ENCODE results near the gene TNFSF9.

TNFSF9 gene

DNA sequence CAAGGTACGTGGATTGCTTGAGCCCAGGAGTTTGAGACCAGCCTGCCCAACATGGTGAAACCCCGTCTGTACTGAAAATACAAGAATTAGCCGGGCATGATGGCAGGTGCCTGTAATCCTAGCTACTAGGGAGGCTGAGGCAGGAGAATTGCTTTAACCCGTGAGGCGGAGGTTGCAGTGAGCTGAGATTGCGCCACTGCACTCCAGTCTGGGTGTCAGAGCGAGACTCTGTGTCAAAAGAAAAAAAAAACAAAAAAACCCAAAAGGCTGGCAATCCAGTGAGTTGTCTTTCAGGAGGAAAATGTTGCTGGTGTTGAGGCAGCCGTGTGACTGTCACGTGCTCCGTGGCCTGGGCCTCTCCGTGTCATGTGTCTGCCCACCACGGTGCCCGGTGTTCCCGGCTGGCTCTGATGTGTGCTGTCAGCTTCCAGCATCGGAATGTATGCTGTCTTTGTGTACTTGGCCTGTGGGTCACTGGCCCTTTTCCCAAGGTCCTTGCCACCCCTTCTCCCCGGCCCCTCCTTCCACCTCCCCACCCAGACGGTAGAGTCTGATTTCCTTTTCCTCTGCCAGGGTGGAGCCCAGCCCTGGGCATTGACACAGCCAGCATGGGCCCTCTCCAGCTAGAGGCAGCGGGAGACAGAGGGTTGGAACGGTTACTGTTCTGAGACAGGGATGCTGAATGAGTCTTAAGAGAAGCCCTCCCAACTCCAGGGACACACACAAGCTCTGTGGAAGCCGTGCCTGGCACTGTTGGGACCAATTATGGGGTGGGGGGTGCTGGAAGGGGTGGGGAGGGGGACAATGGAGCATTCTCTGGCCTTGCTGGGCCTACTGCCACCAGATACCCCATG, 21.5 kb upstream of the TNFSF9 start:
- in situ Hi-C loops (cut with MboI; ENCODE audit: low sequenced_read_pairs, unreplicated experiment) = loop anchor here (25.0 kb wide), 1 partner anchor 353 kb away; no protein-coding TSS in a partner anchor
- no peak for DNase-seq (ENCODE audit: low spot score)
- TF ChIP-seq, protein P1, sequence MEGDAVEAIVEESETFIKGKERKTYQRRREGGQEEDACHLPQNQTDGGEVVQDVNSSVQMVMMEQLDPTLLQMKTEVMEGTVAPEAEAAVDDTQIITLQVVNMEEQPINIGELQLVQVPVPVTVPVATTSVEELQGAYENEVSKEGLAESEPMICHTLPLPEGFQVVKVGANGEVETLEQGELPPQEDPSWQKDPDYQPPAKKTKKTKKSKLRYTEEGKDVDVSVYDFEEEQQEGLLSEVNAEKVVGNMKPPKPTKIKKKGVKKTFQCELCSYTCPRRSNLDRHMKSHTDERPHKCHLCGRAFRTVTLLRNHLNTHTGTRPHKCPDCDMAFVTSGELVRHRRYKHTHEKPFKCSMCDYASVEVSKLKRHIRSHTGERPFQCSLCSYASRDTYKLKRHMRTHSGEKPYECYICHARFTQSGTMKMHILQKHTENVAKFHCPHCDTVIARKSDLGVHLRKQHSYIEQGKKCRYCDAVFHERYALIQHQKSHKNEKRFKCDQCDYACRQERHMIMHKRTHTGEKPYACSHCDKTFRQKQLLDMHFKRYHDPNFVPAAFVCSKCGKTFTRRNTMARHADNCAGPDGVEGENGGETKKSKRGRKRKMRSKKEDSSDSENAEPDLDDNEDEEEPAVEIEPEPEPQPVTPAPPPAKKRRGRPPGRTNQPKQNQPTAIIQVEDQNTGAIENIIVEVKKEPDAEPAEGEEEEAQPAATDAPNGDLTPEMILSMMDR (IDR thresholded peaks at IDR 0.05; ENCODE audit: borderline replicate concordance, control extremely low read depth, extremely low read depth, insufficient read depth, missing control alignments) = no peak

DNA sequence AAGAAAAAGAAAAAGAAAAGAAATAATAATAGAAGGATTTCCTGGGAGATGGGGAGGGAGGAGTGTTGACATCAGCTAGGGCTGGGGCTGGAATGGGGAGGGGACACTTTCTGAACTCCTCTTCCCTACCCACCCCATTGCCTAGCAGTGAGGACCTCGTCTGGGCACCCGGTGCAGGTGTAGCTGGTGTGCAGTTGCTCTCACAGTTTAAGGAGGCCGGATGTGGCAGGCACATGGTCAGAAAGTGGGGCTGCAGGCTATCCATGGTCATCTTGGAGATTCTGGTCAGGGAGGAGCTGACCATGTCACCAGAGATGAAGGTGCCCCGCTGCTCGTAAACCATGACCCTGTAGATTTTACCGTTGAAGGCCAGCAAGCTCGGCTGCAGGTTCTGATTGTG, 20.2 kb upstream of the TNFSF9 start:
- in situ Hi-C loops (cut with MboI; ENCODE audit: low sequenced_read_pairs, unreplicated experiment) = loop anchor here (25.0 kb wide), 1 partner anchor 352 kb away; no protein-coding TSS in a partner anchor
- no peak for DNase-seq (ENCODE audit: low spot score)
- TF ChIP-seq, protein P1 (IDR thresholded peaks at IDR 0.05; ENCODE audit: borderline replicate concordance, control extremely low read depth, extremely low read depth, insufficient read depth, missing control alignments) = no peak

DNA sequence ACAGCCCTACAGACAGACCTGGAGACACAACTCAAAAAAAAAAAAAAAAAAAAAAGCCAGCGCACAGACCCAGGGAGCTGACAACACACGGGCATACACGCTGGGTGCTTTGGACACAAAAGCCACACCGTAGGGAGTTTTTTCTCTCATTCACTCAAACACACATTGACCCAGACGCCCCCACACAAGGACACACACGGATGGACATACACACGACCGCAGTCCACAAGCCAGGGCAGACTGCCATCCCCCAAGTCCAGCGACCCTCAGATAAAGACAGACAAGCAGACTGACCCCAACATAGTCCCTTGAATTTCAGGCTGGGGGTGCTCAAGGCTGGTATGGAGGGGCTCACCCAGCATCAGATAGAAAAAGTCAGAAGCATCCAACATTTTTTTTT, 16.7 kb upstream of the TNFSF9 start:
- TF ChIP-seq, protein P1 (IDR thresholded peaks at IDR 0.05; ENCODE audit: borderline replicate concordance, control extremely low read depth, extremely low read depth, insufficient read depth, missing control alignments) = no peak
- DNase-seq (ENCODE audit: low spot score) = no peak
- in situ Hi-C loops (cut with MboI; ENCODE audit: low sequenced_read_pairs, unreplicated experiment) = loop anchor here (25.0 kb wide), 1 partner anchor 348 kb away; no protein-coding TSS in a partner anchor

DNA sequence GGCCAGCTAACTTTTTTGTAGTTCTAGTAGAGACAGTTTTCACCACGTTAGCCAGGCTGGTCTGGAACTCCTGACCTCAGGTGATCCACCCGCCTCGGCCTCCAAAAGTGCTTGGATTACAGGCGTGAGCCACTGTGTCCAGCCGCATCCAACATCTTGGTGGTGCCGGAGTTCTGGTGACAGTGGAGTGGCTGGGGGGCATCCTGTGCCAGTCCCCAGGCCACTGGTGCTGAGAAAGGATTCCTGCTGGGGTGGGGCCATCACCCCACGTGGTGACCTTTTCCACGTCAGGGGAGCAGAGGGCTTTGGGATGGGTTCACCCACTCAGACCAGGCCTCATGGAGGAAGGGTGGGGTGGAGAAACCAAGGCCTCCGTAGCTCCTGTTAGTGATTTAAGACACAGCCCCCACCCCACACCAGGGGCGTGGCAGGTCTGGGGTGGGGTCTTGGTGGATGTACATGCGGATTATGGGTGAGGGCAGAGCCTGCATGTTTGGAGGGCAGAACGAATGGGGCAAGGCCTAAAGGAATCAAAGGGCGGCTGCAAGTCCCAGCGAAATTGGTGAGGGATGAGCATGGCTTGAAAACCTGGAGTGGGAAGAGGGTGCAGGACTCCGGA, 15.8 kb upstream of the TNFSF9 start:
- DNase-seq (ENCODE audit: low spot score) = no peak
- TF ChIP-seq, protein P1 (IDR thresholded peaks at IDR 0.05; ENCODE audit: borderline replicate concordance, control extremely low read depth, extremely low read depth, insufficient read depth, missing control alignments) = no peak
- in situ Hi-C loops (cut with MboI; ENCODE audit: low sequenced_read_pairs, unreplicated experiment) = loop anchor here (25.0 kb wide), 1 partner anchor 347 kb away; no protein-coding TSS in a partner anchor

DNA sequence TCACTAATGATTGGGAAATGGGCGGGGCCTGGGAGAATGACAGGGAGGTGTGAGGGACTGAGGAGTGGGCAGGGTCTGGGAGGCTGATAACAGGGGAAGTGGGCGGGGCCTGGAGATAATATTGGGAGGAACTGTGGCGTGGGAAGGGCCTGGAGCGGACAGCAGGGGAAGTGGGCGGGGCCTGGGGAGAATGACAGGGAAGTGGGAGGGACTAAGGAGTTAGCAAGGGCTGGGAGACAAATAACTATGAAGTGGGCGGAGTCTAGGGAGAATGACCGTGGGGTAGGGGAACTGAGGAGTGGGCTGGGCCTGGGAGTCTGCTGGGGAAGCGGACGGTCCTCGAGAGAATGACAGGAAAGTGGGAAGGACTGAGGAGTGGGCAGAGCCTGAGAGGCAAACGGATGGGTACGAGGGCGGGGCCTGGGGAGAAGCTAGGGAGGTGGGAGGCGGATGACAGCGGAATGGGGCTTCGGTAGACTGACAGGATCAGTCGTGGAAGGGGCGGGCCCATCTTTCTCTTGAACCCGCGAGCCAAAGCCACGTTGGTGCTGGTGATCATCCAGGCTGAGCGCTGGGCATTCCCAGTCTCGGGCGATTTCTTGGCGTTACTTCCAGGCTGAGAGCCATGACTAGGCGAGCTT, 14.7 kb upstream of the TNFSF9 start:
- in situ Hi-C loops (cut with MboI; ENCODE audit: low sequenced_read_pairs, unreplicated experiment) = loop anchor here (25.0 kb wide), 1 partner anchor 346 kb away; no protein-coding TSS in a partner anchor
- DNase-seq (ENCODE audit: low spot score) = peak; percentile 95
- TF ChIP-seq, protein P1 (IDR thresholded peaks at IDR 0.05; ENCODE audit: borderline replicate concordance, control extremely low read depth, extremely low read depth, insufficient read depth, missing control alignments) = no peak

DNA sequence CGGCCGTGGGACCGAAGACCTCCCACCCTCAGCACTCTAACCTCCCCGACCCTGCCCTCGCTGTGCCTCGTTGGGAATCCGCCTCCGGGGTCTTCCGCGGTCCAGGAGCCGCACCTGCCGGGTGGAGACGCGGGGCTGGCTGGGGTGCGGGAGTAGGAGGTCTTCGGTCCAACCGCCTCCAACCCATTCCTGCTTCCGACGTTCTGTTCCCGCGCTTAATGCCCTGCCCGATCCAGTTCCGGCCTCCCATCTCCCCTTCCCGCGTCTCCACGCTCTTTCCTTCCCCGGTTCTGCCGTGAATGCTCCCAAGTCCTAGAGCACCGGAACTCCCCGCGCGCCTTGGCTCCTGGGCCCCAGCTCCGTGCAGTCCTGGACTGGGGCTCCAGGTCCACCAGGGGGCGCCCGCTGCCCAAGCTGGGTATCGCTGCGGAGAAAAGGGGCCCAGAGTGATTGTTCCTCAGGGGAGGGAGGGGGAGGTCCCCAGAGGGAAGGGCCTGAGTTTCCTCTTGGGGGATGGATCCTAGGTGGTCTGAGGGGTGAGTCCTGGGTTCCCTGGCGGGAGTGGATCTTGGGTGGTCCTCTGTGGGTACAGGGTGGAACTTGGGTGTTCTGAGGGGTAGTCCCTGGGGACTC, 14.1 kb upstream of the TNFSF9 start:
- in situ Hi-C loops (cut with MboI; ENCODE audit: low sequenced_read_pairs, unreplicated experiment) = loop anchor here (25.0 kb wide), 1 partner anchor 346 kb away; no protein-coding TSS in a partner anchor
- DNase-seq (ENCODE audit: low spot score) = peak; percentile 88
- TF ChIP-seq, protein P1 (IDR thresholded peaks at IDR 0.05; ENCODE audit: borderline replicate concordance, control extremely low read depth, extremely low read depth, insufficient read depth, missing control alignments) = peak; percentile 99
